Osteocyte (in vitro differentiated cells): ENCODE data around the gene CIRBP. TPM values are rescaled to one million over a fixed set of nuclear protein-coding genes. Genes with fewer than 3 reads are reported as not detected.
A peak's percentile ranks its signal among the peaks of the same experiment; 100 is the strongest.

Experiments used
- DNase-seq: peaks from one replicate; pipeline ENCODE4 v3.0.0; 2021; ENCODE audit warnings: mixed read lengths; ENCODE audit not compliant: unreplicated experiment; ENCODE audit errors: extremely low spot score
- H3K27ac Mint-ChIP-seq: one replicate; pipeline ENCODE4 v1.8.0; 2021; ENCODE audit warnings: mild to moderate bottlenecking, mixed read lengths; ENCODE audit not compliant: unreplicated experiment
- H3K27me3 Mint-ChIP-seq: one replicate; pipeline ENCODE4 v1.8.0; 2021; ENCODE audit warnings: mixed read lengths; ENCODE audit not compliant: unreplicated experiment
- H3K36me3 Mint-ChIP-seq: one replicate; pipeline ENCODE4 v1.8.0; 2021; ENCODE audit warnings: mixed read lengths; ENCODE audit not compliant: unreplicated experiment
- H3K4me1 Mint-ChIP-seq: one replicate; pipeline ENCODE4 v1.8.0; 2021; ENCODE audit warnings: mixed read lengths; ENCODE audit not compliant: unreplicated experiment
- H3K4me3 Mint-ChIP-seq: one replicate; pipeline ENCODE4 v1.8.0; 2021; ENCODE audit warnings: mild to moderate bottlenecking, moderate library complexity, mixed read lengths; ENCODE audit not compliant: unreplicated experiment
- H3K9me3 Mint-ChIP-seq: one replicate; pipeline ENCODE4 v1.8.0; 2021; ENCODE audit warnings: mixed read lengths; ENCODE audit not compliant: unreplicated experiment
- CTCF ChIP-seq: fragments of 200-600 bp; sonication (generic); IDR thresholded peaks from 2 replicates; pipeline ENCODE4 v1.5.0; 2021; ENCODE audit warnings: antibody characterized with exemption, mild to moderate bottlenecking, moderate library complexity
- total RNA-seq: library from RNA; stranded (reverse); gene quantifications from 2 replicates; pipeline ENCODE4 v1.2.1, GENCODE V29; 2021

The CIRBP gene
- total RNA-seq, 1 donor from 2014 or later, result 408 TPM

GRCh38 chr19:1250437-1251260, 18.5 kb upstream of the CIRBP start:
- no peak for TF ChIP-seq CTCF
- Mint-ChIP-seq H3K9me3 (no peaks in the 10 kb centered on the region), H3K4me1 (peaks cover 31% of the 10 kb centered on the region), H3K36me3 (peaks cover 15% of the 10 kb centered on the region), H3K27me3 (no peaks in the 10 kb centered on the region), H3K27ac (peak overlapping the region; percentile 94), H3K4me3 (peak overlapping the region; percentile 91)
- no peak for DNase-seq

- TF ChIP-seq CTCF, result no peak
- Mint-ChIP-seq H3K27me3 (no peaks in the 10 kb centered on the region), H3K4me3 (peak overlapping the region; percentile 91), H3K27ac (peak overlapping the region; percentile 94), H3K9me3 (no peaks in the 10 kb centered on the region), H3K36me3 (peaks cover 20% of the 10 kb centered on the region), H3K4me1 (peaks cover 33% of the 10 kb centered on the region)
- no peak for DNase-seq
Measured at GRCh38 chr19:1251330-1252220, 17.6 kb upstream of the CIRBP start.

GRCh38 chr19:1252221-1252820, 16.8 kb upstream of the CIRBP start:
- Mint-ChIP-seq H3K9me3 (no peaks in the 10 kb centered on the region), H3K4me1 (peaks cover 34% of the 10 kb centered on the region), H3K36me3 (peaks cover 22% of the 10 kb centered on the region), H3K4me3 (peak overlapping the region; percentile 91), H3K27ac (peak overlapping the region; percentile 94), H3K27me3 (no peaks in the 10 kb centered on the region)
- no peak for TF ChIP-seq CTCF
- DNase-seq, result peak; percentile 97

- Mint-ChIP-seq H3K9me3 (no peaks in the 10 kb centered on the region), H3K4me1 (peaks cover 40% of the 10 kb centered on the region)
Measured at GRCh38 chr19:1252821-1253513, 16.2 kb upstream of the CIRBP start.

More at GRCh38 chr19:1252821-1253513, 16.2 kb upstream of the CIRBP start:
- Mint-ChIP-seq H3K36me3 (peaks cover 28% of the 10 kb centered on the region), H3K27ac (peak overlapping the region; percentile 94), H3K4me3 (peak overlapping the region; percentile 91), H3K27me3 (no peaks in the 10 kb centered on the region)
- peak; percentile 26 for TF ChIP-seq CTCF
- DNase-seq, result peak; percentile 98
